ENCODE data around the gene SURF6. TPM values are rescaled to one million over a fixed set of nuclear protein-coding genes. Genes with fewer than 3 reads are reported as not detected.
"Not testable (repeated sequence)": the region's sequence is repeated elsewhere in the genome, so short reads cannot be mapped to it uniquely, and the experiment has no call there.

SURF6 gene
- total RNA-seq, 5 donors from 2014 or later (not counting 1 experiment from before 2014, with no cell fraction given): 18.5 to 35.0 (median 31.1) TPM

DNA sequence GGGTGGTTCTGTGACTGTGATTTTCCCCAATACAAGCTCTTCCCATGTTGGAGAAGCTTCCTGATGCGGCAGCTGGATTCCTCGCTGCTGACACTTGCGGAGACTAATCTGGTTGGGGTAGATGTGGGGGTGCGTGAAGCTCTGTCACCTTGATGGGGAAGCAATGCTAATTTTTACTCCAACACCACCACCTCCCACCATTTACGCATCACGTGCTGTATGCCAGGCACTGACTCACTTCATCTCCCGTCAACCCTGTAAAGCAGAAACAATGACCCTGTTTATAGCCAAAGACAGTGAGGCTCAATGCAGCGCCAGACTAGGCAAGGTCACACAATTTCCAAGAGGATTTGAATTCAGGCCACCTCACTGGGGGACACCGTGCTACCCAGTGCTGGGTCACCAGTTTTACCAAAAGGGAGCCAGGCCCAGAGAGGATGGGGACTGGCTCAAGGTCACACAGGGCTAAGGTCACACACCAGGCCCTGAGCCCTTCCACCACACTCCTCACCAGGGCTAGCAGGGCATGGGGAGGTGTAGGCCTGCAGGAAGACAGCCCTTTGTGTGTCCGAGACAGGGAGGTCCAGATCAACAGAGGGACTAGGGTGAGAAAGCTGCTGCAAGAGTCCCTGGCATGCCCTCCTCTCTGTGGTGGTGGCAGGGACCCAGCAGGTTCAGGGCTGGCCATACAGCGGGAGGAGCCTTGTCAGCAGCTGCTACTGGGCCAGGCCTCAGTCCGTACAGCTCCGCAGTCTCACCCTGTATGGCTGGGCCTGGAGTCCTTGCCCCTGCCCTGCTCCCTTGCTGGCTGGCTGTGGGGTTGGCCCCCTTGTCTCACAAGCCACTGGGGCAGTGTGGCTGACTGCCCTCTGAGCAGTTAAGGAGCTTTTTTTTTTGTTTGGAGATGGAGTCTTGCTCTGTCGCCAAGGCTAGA, 43.4 kb upstream of the SURF6 start:
- no peaks in the 10 kb centered on the region for H3K9me3 Mint-ChIP-seq
- CTCF ChIA-PET: interaction anchor here in 1 of 2 donors (0.5 to 0.7 kb wide), 2 partner anchors 19 to 785 kb away, joined by 3 read pairs; no protein-coding TSS in a partner anchor

DNA sequence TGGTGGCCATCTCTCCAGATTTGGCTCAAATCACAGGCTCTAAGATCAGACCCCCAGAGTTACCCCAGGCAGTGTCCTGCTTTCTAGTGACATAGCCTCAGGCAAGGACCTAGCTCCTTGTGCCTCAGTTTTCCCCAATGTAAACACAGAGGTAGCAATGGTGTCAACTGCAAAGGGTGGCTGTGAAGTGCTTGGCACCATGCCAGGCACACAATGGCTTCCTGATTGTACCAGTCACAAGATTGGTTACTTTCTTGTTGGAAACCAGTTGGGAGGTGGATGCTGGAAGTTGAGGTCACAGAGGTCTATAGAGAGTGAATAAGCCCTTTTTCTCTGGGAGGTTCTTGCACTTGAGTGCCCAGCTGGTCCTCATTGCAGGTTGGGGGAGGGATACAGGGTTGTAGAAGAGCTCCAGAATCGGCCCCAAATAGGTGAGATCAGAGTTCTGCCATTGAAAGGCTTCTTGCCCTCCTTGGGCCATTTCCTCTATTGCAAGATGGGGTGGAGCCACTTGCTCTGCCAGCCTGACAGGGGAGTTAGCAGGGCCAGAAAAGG, 42.5 kb upstream of the SURF6 start:
- H3K27me3 ChIP-seq (replicated peaks in 1 of 2; ENCODE audit: control insufficient read depth in 2 of 2, extremely low read depth in 1 of 2, insufficient read depth in 2 of 2, low read length in 1 of 2): no peaks in the 10 kb centered on the region
- Mint-ChIP-seq H3K9me3 (no peaks in the 10 kb centered on the region), H3K36me3 (peaks cover 4% of the 10 kb centered on the region), H3K27me3 (no peaks in the 10 kb centered on the region), H3K4me1 (peaks cover 12 to 16% (median 14%) of the 10 kb centered on the region in 3 donors), H3K27ac (no peak overlapping the region), H3K4me3 (no peak overlapping the region)
- DNase-seq: no peak
- peaks cover 0 to 4% of the 10 kb centered on the region in 2 donors for H3K36me3 ChIP-seq (ENCODE audit: control insufficient read depth in 2 of 2, extremely low read depth in 1 of 2, insufficient read depth in 1 of 2, low read length in 1 of 2)
- no peaks in the 10 kb centered on the region for H3K9me3 ChIP-seq
- ChIA-PET CTCF (interaction anchor here in 1 of 2 donors (0.6 kb wide), 1 partner anchor 93 kb away, joined by 3 read pairs; no protein-coding TSS in a partner anchor), POLR2A (no interaction called here)
- H3K27ac ChIP-seq (ENCODE audit: low read length): no peak overlapping the region
- no peak overlapping the region for H3K4me3 ChIP-seq (ENCODE audit: control insufficient read depth in 1 of 2, extremely low read depth in 1 of 2, low read length in 1 of 2)
- peaks cover 13 to 27% of the 10 kb centered on the region in 2 experiments for H3K4me1 ChIP-seq (ENCODE audit: control insufficient read depth in 1 of 2, extremely low read depth in 1 of 2, insufficient read depth in 2 of 2, low read length in 2 of 2)
- no peak for ATAC-seq (replicated peaks in 1 of 4)
- WGBS (ENCODE audit: insufficient coverage): 83% methylated on average over 1 of the region's 1 CpG

More for the DNA sequence above, 43.4 kb upstream of the SURF6 start:
- H3K27me3 Mint-ChIP-seq: no peaks in the 10 kb centered on the region
- Histone ChIP-seq H3K4me3 (ENCODE audit: control insufficient read depth in 1 of 2, extremely low read depth in 1 of 2, low read length in 1 of 2) (no peak overlapping the region), H3K27ac (ENCODE audit: low read length) (no peak overlapping the region), H3K9me3 (no peaks in the 10 kb centered on the region), H3K27me3 (replicated peaks in 1 of 2; ENCODE audit: control insufficient read depth in 2 of 2, extremely low read depth in 1 of 2, insufficient read depth in 2 of 2, low read length in 1 of 2) (no peaks in the 10 kb centered on the region), H3K4me1 (ENCODE audit: control insufficient read depth in 1 of 2, extremely low read depth in 1 of 2, insufficient read depth in 2 of 2, low read length in 2 of 2) (peaks cover 9 to 18% of the 10 kb centered on the region in 2 experiments), H3K36me3 (ENCODE audit: control insufficient read depth in 2 of 2, extremely low read depth in 1 of 2, insufficient read depth in 1 of 2, low read length in 1 of 2) (no peaks in the 10 kb centered on the region)
- DNase-seq (no peak), ATAC-seq (replicated peaks in 1 of 4) (no peak)
- H3K4me1 Mint-ChIP-seq: peaks cover 7 to 8% (median 7%) of the 10 kb centered on the region in 3 donors
- POLR2A ChIA-PET: no interaction called here
- H3K36me3 Mint-ChIP-seq: peaks cover 4% of the 10 kb centered on the region
- no peak overlapping the region for H3K27ac Mint-ChIP-seq
- 93% methylated on average over 9 of the region's 14 CpGs for WGBS (ENCODE audit: insufficient coverage)
- H3K4me3 Mint-ChIP-seq: no peak overlapping the region

DNA sequence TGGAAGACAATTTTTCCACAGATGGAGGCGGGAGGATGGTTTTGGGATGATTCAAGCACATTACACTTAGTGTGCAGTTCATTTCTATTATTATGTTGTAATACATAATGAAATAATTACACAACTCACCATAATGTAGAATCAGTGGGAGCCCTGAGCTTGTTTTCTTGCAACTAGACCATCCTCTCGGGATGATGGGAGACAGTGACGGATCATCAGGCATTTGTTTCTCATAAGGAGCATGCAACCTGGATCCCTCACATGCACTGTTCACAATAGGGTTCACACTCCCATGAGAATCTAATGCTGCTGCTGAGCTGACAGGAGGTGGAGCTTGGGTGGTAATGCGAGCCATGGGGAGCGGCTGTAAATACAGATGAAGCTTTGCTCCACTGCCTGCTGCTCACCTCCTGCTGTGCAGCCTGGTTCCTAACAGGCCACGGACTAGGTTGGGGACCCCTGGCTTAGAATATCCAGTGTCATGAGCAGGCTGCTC, 41.8 kb upstream of the SURF6 start:
- no peak overlapping the region for H3K4me3 ChIP-seq (ENCODE audit: control insufficient read depth in 1 of 2, extremely low read depth in 1 of 2, low read length in 1 of 2)
- WGBS (ENCODE audit: insufficient coverage): 88% methylated on average over 3 of the region's 6 CpGs
- DNase-seq: no peak
- Mint-ChIP-seq H3K36me3 (peaks cover 4% of the 10 kb centered on the region), H3K4me3 (no peak overlapping the region), H3K9me3 (no peaks in the 10 kb centered on the region), H3K4me1 (peaks cover 20 to 22% (median 20%) of the 10 kb centered on the region in 3 donors), H3K27ac (no peak overlapping the region), H3K27me3 (no peaks in the 10 kb centered on the region)
- ChIA-PET POLR2A (no interaction called here), CTCF (no interaction called here)
- peaks cover 0 to 6% of the 10 kb centered on the region in 2 donors for H3K36me3 ChIP-seq (ENCODE audit: control insufficient read depth in 2 of 2, extremely low read depth in 1 of 2, insufficient read depth in 1 of 2, low read length in 1 of 2)
- no peak for ATAC-seq (replicated peaks in 1 of 4)
- H3K27me3 ChIP-seq (replicated peaks in 1 of 2; ENCODE audit: control insufficient read depth in 2 of 2, extremely low read depth in 1 of 2, insufficient read depth in 2 of 2, low read length in 1 of 2): no peaks in the 10 kb centered on the region
- peaks cover 13 to 35% of the 10 kb centered on the region in 2 experiments for H3K4me1 ChIP-seq (ENCODE audit: control insufficient read depth in 1 of 2, extremely low read depth in 1 of 2, insufficient read depth in 2 of 2, low read length in 2 of 2)
- no peak overlapping the region for H3K27ac ChIP-seq (ENCODE audit: low read length)
- H3K9me3 ChIP-seq: no peaks in the 10 kb centered on the region

GRCh38 chr9:133377280-133377679, 41.3 kb upstream of the SURF6 start:
- H3K27ac ChIP-seq (ENCODE audit: low read length); DNase-seq; H3K9me3 ChIP-seq; H3K36me3 Mint-ChIP-seq; H3K9me3 Mint-ChIP-seq; H3K27me3 Mint-ChIP-seq; ATAC-seq (replicated peaks in 1 of 4); H3K27me3 ChIP-seq (replicated peaks in 1 of 2; ENCODE audit: control insufficient read depth in 2 of 2, extremely low read depth in 1 of 2, insufficient read depth in 2 of 2, low read length in 1 of 2); H3K4me3 ChIP-seq (ENCODE audit: control insufficient read depth in 1 of 2, extremely low read depth in 1 of 2, low read length in 1 of 2); POLR2A ChIA-PET; H3K27ac Mint-ChIP-seq; H3K36me3 ChIP-seq (ENCODE audit: control insufficient read depth in 2 of 2, extremely low read depth in 1 of 2, insufficient read depth in 1 of 2, low read length in 1 of 2); CTCF ChIA-PET: not testable (repeated sequence)
- peaks cover 18 to 39% of the 10 kb centered on the region in 2 experiments for H3K4me1 ChIP-seq (ENCODE audit: control insufficient read depth in 1 of 2, extremely low read depth in 1 of 2, insufficient read depth in 2 of 2, low read length in 2 of 2)
- Mint-ChIP-seq H3K4me1 (peaks cover 24 to 27% (median 25%) of the 10 kb centered on the region in 3 donors), H3K4me3 (peak overlapping the region; percentile 68 to 72 (median 69))
- 97% methylated on average over 11 of the region's 14 CpGs for WGBS (ENCODE audit: insufficient coverage)

DNA sequence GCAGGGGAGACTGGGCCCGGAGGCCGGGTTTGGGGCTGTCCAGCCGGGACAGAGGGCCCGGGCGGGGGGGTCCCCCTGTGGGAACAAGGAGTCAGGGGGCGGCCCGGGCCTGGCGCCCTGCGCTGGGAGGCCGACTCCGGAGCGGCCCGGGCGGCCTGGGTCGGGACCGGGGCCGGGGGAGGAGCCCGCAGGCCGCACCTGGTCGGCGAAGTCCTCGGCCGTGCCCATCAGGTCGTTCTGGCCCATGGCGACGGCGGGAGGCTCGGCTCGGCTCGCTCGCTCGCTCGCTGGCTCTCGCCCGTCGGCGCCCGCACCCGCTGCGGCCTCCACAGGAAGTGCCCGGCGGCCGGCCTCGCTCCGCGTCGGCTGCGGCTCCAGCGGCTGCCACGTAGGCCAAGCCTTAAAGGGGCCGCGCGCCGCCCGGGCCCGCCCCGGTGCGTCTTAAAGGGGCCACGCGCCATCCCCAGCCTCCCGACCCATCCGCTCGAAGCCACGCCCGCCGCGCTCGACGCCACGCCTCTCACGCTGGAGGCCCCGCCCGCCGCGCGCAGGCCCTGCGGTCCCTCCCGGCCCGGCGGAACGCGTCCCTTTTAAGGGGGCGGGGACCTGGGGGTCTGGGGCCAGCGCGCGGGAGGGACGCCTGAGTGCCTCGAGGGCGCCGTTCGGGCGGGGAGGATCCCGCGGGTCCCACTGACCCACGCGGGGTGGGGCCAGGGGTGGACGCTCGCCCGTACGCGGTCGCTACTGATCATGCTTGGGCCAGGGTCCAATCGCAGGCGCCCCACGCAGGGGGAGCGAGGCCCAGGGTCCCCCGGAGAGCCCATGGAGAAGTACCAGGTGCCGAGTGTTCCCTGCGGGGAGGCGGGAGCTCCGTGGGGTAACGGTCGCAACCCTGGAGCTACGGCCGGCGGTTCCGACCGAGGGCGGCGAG, 40.0 kb upstream of the SURF6 start, which contains the start of the genes STKLD1 and SURF4:
Gene STKLD1, plus strand, starts transcription at position 643 of the 931 bp plus-strand sequence. Its CDS starts 108 bp downstream, at position 751.
Gene SURF4, minus strand, starts transcription at position 337 of the 931 bp plus-strand sequence. Its CDS starts 91 bp downstream, at position 246.
- WGBS (ENCODE audit: insufficient coverage): under 1% methylated on average over 120 of the region's 120 CpGs
- peak; percentile 81 to 97 (median 89) for DNase-seq
- H3K4me3 ChIP-seq (ENCODE audit: control insufficient read depth in 1 of 2, extremely low read depth in 1 of 2, low read length in 1 of 2): peak within 1 kb of the TSS; percentile 76 to 83
- no peaks in the 10 kb centered on the region for H3K27me3 ChIP-seq (replicated peaks in 1 of 2; ENCODE audit: control insufficient read depth in 2 of 2, extremely low read depth in 1 of 2, insufficient read depth in 2 of 2, low read length in 1 of 2)
- no peaks in the 10 kb centered on the region for H3K9me3 ChIP-seq
- peak within 1 kb of the TSS; percentile 77 for H3K27ac ChIP-seq (ENCODE audit: low read length)
- Mint-ChIP-seq H3K27ac (peak within 1 kb of the TSS; percentile 93 to 97), H3K4me3 (peak within 1 kb of the TSS; percentile 91 to 97 (median 92)), H3K9me3 (no peaks in the 10 kb centered on the region), H3K36me3 (peaks cover 4% of the 10 kb centered on the region), H3K27me3 (no peaks in the 10 kb centered on the region), H3K4me1 (peaks cover 37 to 40% (median 38%) of the 10 kb centered on the region in 3 donors)
- peak; percentile 86 to 90 (median 88) for ATAC-seq (replicated peaks in 1 of 4)
- H3K4me1 ChIP-seq (ENCODE audit: control insufficient read depth in 1 of 2, extremely low read depth in 1 of 2, insufficient read depth in 2 of 2, low read length in 2 of 2): peaks cover 30 to 52% of the 10 kb centered on the region in 2 experiments
- POLR2A ChIA-PET: no interaction called here
- peaks cover 0 to 9% of the 10 kb centered on the region in 2 donors for H3K36me3 ChIP-seq (ENCODE audit: control insufficient read depth in 2 of 2, extremely low read depth in 1 of 2, insufficient read depth in 1 of 2, low read length in 1 of 2)
- CTCF ChIA-PET: no interaction called here

Data from T-cell (primary cell).